ENCODE measurements around the gene PCED1A. TPM values are rescaled to one million over a fixed set of nuclear protein-coding genes. Genes with fewer than 3 reads are reported as not detected.
A peak's percentile ranks its signal among the peaks of the same experiment; 100 is the strongest.

Gene PCED1A
- total RNA-seq, 1 experiment from 2014 or later: 7.9 TPM

DNA sequence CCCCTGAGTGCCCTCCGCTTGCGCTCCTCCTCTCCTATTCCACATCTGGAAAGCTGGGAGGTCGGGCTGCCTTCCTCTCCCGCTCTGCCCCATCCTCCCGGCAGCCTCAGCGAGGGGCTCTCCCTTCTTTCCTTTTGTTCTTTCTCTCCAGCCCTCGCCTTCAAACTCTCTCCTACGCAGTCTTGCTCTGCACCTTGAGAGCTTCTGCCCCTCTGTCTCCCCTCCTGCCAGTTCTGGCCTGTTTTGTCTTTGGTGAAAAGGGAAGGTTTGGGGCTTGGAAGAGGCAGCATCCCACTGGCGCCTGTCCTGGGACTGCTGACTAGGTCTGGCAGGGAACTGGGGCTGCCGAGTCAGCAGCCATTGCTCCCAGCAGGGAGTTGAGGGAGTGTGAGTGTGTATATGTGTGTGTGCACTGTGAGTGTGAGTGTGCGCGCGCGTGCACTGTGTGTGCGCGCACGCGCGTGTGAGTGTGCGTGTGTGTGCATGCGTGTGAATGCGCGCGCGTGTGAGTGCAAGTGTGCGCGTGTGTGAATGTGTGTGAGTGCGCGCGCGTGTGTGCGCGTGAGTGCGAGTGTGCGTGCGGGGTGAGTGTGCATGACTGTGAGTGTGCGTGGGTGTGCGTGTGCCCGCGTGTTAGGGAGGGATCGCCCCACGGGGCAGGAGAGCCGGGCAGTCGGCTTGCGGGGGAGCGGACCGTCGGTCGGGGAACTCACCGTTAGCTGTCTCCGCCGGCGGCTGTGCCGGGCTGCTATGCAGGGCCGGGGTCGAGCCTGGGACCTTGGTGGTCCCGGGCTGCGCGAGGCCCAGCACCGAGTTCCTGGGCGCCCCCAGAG is 40.6 kb downstream of the PCED1A start:
- no peaks in the 10 kb centered on the region for H3K36me3 ChIP-seq
- DNase-seq: peak; percentile 44
- no peaks in the 10 kb centered on the region for H3K9me3 ChIP-seq
- H3K27me3 ChIP-seq: peaks cover 8% of the 10 kb centered on the region
- H3K4me3 ChIP-seq: peak overlapping the region; percentile 32

DNA sequence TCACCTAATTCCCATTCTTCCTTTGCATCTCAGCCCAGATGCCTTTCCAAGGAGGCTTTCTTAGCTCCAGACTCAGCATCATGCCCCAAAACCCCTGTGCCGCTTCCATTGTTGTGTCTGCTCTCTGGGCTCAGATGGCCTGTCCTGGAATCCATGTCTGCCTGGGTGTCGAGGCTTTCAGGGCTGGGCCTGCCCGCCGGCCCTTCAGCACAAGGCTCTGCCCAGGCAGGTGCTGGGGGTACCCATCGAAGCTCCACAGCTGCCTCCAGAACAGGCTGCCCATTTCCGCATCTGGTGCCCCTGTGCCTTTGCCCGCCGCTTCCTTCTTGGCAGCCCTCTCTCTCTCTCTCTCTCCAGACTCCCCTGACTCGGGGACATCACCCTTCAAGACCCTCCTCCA is 41.2 kb downstream of the PCED1A start:
- H3K9me3 ChIP-seq: no peaks in the 10 kb centered on the region
- peaks cover 7% of the 10 kb centered on the region for H3K27me3 ChIP-seq
- no peak for DNase-seq
- no peak overlapping the region for H3K4me3 ChIP-seq
- H3K36me3 ChIP-seq: no peaks in the 10 kb centered on the region

DNA sequence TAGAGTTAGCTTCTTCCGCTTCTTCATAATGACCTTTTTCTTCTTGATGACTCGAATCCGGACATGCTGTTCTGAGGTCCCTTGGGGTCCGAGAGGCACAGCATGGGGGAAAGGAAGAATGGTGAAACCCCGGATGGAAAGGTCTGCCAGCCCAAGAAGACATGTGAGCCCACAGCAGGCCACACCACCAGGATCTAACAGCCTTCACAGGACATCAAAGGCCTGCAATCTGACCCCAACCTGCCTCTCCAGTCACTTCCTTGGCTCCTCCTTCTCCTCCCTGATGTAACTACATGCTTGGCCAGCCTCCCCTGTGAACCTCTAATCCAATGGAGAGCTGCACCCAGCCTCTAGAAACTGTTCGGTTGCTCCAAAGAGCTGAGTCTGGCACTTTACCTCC is 41.6 kb downstream of the PCED1A start:
- DNase-seq: no peak
- H3K27me3 ChIP-seq: peaks cover 8% of the 10 kb centered on the region
- H3K36me3 ChIP-seq: no peaks in the 10 kb centered on the region
- no peak overlapping the region for H3K4me3 ChIP-seq
- H3K9me3 ChIP-seq: no peaks in the 10 kb centered on the region

DNA sequence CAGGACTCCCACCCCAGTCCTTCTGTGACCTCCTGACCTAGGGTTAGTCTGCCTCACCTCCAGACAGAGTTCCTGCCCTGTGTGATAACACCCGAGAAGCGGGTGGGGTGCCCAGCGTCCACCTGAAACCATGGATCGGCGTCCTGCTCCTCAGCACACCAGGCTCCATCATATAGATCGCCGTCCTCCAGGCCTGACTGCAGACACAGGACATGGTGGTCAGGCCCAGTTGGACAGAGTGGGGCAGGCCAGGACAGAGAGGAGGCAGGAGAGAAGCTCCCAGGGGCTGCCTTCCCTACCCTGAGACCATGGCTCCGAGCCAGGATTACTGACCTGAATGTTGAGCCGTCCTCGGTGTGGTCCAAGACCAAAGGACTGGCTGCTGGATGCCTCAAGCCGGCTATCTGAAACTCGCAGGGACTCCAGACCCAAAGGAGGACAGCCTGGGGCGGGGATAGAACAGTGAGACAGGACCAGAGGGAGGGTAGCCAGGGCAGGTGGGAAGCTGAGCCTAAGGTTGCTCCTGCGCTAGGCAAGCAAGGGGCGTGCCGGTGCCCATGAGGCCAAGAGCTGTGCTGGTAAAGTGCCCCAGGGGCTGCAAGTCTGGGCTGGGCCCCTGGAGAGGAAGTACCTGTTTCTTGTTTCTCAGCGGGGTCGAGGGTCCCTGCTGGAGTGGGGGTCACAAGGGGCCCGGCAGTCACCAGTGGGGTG is 42.2 kb downstream of the PCED1A start:
- H3K4me3 ChIP-seq: no peak overlapping the region
- no peaks in the 10 kb centered on the region for H3K9me3 ChIP-seq
- no peaks in the 10 kb centered on the region for H3K36me3 ChIP-seq
- peaks cover 9% of the 10 kb centered on the region for H3K27me3 ChIP-seq
- no peak for DNase-seq

DNA sequence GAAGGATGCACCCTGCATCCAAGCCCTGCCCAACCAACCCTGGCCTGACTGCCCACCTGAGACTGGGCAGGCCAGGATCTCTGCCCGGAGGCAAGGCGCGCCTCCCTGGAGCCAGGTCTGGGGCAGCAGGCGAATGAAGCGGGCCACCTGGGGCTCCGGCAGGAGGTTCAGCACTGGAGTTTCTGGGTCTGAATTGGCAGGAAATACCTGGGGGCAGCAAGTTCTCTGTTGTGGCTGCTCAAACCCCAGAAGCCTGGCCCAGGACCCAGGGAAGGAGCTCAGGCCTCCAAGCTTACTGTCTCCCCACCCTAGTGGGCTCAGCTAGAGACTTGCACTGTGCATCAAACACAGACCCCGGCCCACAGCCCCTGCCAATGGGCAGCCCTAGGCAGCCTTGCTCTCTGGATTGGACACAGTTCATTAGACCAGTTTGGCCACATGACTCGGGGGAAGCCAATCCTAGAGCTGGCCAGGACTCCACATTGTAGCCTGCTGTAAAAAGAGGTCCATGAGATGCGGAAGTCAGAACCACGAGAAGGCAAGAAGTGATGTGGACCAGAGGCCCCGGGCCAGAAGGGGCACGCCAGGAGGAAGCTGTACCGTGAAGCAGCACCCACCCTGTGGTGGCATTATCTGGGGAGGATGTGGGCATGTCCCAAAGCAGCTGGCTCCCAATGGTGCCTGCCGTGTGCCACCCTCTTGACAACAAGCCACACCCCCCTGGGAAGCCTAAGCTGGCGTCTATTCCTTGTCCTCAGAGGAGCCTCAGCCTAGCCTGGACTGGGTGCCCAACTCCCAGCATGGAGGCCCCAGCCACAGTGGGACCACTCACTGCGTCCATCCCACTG is 43.1 kb downstream of the PCED1A start:
- Histone ChIP-seq H3K4me3 (no peak overlapping the region), H3K27me3 (peaks cover 9% of the 10 kb centered on the region), H3K9me3 (no peaks in the 10 kb centered on the region), H3K36me3 (no peaks in the 10 kb centered on the region)
- no peak for DNase-seq

DNA sequence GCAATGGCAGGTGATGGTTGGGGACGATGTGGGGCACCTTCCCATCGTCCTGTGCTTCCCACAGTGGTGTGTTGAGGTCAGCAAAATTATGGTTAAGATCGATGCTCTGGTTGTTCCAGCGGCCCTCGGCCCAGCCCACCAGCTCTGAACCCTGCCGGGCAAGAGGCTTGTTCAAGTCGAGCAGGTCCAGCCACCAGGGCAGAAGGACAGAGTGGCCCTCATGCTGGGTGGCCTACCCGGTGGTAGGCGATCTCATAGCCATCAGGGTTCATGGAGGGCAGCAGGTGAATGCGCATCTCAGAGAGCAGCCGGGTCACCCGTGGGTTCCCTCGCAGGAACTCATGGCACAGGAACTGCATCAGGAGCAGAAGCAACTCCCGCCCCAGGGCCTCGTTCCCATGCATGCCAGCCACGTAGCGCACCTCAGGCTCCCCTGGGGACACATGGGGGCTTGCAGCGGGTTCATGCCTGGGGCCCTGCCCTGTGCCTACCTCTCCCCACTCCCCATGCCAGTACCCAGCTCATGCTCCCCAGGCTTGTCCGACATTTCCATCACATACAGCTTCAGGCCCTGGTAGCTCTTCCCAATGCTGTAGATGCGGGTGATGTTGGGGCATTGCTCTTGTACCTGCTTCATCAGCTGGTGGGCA is 44.3 kb downstream of the PCED1A start:
- DNase-seq: no peak
- Histone ChIP-seq H3K4me3 (no peak overlapping the region), H3K9me3 (no peaks in the 10 kb centered on the region), H3K27me3 (peaks cover 8% of the 10 kb centered on the region), H3K36me3 (no peaks in the 10 kb centered on the region)

DNA sequence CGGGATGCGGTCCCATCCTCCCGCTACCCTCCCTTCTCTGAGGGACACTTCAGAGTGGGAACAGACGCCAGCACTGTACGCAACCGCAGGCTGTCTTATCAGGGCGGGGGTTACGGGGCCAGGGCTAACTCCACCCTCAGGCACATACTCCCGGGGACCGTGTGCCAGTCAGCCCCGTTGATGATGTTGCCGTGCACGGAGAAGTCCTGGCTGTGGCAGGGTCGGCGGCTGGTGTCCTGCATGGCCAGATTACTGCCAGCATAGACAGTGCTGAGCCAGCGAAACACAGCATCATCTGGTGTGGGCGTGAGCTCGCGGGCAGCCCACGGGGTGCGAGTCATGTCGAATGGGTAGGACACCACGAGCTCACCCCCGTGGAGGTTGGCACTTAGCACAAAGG is 45.0 kb downstream of the PCED1A start:
- Histone ChIP-seq H3K9me3 (no peaks in the 10 kb centered on the region), H3K36me3 (no peaks in the 10 kb centered on the region), H3K4me3 (no peak overlapping the region), H3K27me3 (peaks cover 2% of the 10 kb centered on the region; the same call in 1 of the 2 replicates)
- DNase-seq: no peak

DNA sequence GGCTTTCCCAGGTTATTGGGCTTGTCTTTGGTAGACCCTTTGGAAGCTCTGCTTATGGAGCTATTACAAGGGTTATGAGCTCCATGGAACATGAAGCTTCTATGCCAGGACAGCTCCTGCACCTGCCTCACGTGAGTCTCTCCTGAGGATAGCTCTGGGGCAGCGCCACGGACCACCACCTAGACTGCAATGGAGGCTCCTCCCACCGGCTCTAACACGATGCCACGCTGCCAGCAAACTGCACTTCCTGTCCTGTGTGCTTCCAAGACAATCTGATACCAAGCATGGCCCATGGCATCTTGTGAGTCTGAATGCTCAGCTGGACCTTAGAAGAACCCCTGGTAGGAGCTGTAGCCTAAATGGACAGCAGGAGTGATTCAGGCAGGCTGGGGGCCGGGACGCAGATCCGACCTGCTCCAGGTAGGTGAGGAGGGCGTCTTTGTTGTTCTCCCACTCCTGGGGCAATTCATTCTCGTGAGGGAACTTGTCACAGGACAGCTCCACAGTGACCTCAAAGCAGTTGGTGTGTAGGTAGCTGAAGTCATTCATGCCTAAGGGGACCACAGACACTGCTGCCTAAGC is 45.5 kb downstream of the PCED1A start:
- Histone ChIP-seq H3K9me3 (no peaks in the 10 kb centered on the region), H3K27me3 (peaks cover 2% of the 10 kb centered on the region; the same call in 1 of the 2 replicates), H3K4me3 (no peak overlapping the region), H3K36me3 (no peaks in the 10 kb centered on the region)
- no peak for DNase-seq

DNA sequence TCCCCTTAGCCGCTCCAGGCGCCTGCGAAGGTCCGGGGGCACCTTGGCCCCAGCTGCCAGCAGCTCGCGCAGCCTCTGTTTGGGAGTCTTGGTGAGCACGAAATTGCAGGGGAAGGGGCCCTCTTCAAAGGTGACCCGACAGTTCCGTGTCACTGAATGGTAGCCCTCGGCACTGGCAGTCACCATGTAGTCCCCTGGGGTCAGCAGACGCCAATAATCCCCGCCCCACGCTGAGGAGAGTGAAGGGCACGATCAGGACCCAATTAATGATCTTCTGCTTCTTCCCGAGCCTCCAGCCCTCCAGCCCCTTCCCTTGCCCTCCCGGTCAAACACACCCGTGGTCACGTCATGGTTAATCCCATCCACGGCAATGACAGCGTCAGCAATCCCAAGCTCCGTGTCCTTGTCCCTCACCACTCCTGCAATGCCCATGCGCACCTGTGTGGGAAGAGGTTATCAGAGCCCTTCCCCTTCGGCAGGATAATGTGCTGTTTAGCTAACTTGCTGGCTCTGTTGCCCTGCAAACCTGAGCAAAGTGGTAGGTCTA is 46.2 kb downstream of the PCED1A start:
- peaks cover 2% of the 10 kb centered on the region; the same call in 1 of the 2 replicates for H3K27me3 ChIP-seq
- no peaks in the 10 kb centered on the region for H3K36me3 ChIP-seq
- DNase-seq: no peak
- no peak overlapping the region for H3K4me3 ChIP-seq
- H3K9me3 ChIP-seq: no peaks in the 10 kb centered on the region

DNA sequence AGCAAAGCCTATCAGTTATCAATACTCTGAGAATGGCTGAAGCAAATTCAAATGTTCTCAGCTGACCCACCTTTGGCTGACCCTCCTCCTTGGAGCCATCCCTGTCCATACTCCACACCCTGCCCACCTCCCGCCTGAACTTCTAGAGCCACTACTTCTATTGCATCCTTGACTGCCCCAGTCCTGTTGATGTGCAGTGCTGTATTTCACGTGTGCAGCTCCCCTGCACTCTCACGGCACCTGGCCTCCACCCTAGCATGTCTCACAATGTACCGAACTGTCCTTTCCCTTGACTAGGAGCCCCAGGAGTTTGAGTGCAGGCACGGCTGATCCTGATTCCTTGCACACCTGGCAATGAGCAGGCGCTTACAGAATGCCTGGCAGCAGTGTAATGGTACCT is 47.0 kb downstream of the PCED1A start:
- DNase-seq: no peak

More for the DNA sequence above, 47.0 kb downstream of the PCED1A start:
- H3K36me3 ChIP-seq: no peaks in the 10 kb centered on the region
- no peaks in the 10 kb centered on the region for H3K9me3 ChIP-seq
- H3K4me3 ChIP-seq: no peak overlapping the region
- peaks cover 2% of the 10 kb centered on the region; the same call in 1 of the 2 replicates for H3K27me3 ChIP-seq

Other genes with a start within 250 kb of the PCED1A start
- gene NOP56, start 188.0 kb downstream of the PCED1A start, total RNA-seq (2014; rRNA removed; shearing (Covaris generic); ENCODE audit: low replicate concordance): 284 and 313 TPM in 2 replicates
- 122 and 141 TPM in 2 replicates for gene IDH3B, start 176.4 kb downstream of the PCED1A start, total RNA-seq (2014; rRNA removed; shearing (Covaris generic); ENCODE audit: low replicate concordance)
- not detected in 2 replicates for gene EBF4, start 147.9 kb downstream of the PCED1A start, total RNA-seq (2014; rRNA removed; shearing (Covaris generic); ENCODE audit: low replicate concordance)
- 1.2 TPM in 1 of 2 replicates, not detected in the other for gene CPXM1, start 40.0 kb downstream of the PCED1A start, total RNA-seq (2014; rRNA removed; shearing (Covaris generic); ENCODE audit: low replicate concordance)
- not detected in 2 replicates for gene C20orf141, start 25.7 kb downstream of the PCED1A start, total RNA-seq (2014; rRNA removed; shearing (Covaris generic); ENCODE audit: low replicate concordance)
- not detected in 2 replicates for gene TMEM239, start 24.3 kb downstream of the PCED1A start, total RNA-seq (2014; rRNA removed; shearing (Covaris generic); ENCODE audit: low replicate concordance)
- gene VPS16, start 90 bp upstream of the PCED1A start, total RNA-seq (2014; rRNA removed; shearing (Covaris generic); ENCODE audit: low replicate concordance): 18.5 and 21.2 TPM in 2 replicates
- gene PTPRA, start 32.8 kb upstream of the PCED1A start, total RNA-seq (2014; rRNA removed; shearing (Covaris generic); ENCODE audit: low replicate concordance): 8.8 and 13.3 TPM in 2 replicates
- gene GNRH2, start 203.0 kb upstream of the PCED1A start, total RNA-seq (2014; rRNA removed; shearing (Covaris generic); ENCODE audit: low replicate concordance): not detected in 2 replicates
- gene MRPS26, start 205.4 kb upstream of the PCED1A start, total RNA-seq (2014; rRNA removed; shearing (Covaris generic); ENCODE audit: low replicate concordance): 44.1 and 63.8 TPM in 2 replicates
- gene OXT, start 231.0 kb upstream of the PCED1A start, total RNA-seq (2014; rRNA removed; shearing (Covaris generic); ENCODE audit: low replicate concordance): not detected in 2 replicates
- gene AVP, start 244.1 kb upstream of the PCED1A start, total RNA-seq (2014; rRNA removed; shearing (Covaris generic); ENCODE audit: low replicate concordance): not detected in 2 replicates

Data from MG63 (cell line).